ENCODE results near the gene CPSF4L. TPM values are rescaled to one million over a fixed set of nuclear protein-coding genes. Genes with fewer than 3 reads are reported as not detected.

The CPSF4L gene
- polyA plus RNA-seq, 1 of the 3 experiments (the other 2 are of a cell fraction): 0.10 TPM

DNA sequence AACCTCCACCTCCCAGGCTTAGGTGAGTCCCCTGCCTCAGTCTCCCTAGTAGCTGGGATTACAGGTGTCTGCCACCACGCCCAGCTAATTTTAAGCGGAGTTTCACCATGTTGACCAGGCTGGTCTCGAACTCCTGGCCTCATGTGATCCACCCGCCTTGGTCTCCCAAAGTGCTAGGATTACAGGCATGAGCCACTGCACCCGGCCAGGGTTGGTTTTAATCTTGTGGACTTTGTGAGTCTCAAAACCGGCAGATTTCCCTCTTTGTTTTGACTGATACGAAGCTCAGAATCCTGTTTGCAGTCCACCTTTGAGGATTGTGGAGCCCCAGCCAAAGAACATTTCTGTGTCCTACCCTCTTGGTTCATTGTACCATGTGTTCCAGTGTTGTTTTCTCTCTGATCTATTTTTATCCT lies 16.4 kb upstream of the CPSF4L start:
- peaks cover 3 to 5% of the 10 kb centered on the region in 2 experiments for H3K36me3 ChIP-seq (replicated peaks in 1 of 2; ENCODE audit: control insufficient read depth in 1 of 2, insufficient read depth in 2 of 2, low read length in 1 of 2)
- peaks cover 9 to 20% of the 10 kb centered on the region in 2 experiments; a peak in 3 of 4 replicates for H3K4me1 ChIP-seq (ENCODE audit: control insufficient read depth in 1 of 2, insufficient read depth in 2 of 2, low read depth in 1 of 2, low read length in 1 of 2)
- no peaks in the 10 kb centered on the region; the same call in 1 of the 2 replicates for H3K79me2 ChIP-seq (ENCODE audit: insufficient read depth)
- no peaks in the 10 kb centered on the region for H3K27me3 ChIP-seq (ENCODE audit: insufficient read depth)
- TF ChIP-seq TEAD4 (IDR thresholded peaks at IDR 0.05; ENCODE audit: borderline replicate concordance, insufficient read depth) (no peak), CHD2 (IDR thresholded peaks at IDR 0.05; ENCODE audit: low read length, partially characterized antibody) (no peak), GATA2 (CRISPR knock-in tag; IDR thresholded peaks at IDR 0.05) (no peak), MXI1 (IDR thresholded peaks at IDR 0.05; ENCODE audit: low read depth, low read length) (no peak), SMC3 (IDR thresholded peaks at IDR 0.05; ENCODE audit: low read depth, low read length) (no peak), RAD21 (IDR thresholded peaks at IDR 0.05; ENCODE audit: low read length) (no peak), JUND (IDR thresholded peaks at IDR 0.05) (no peak), NFIC (IDR thresholded peaks at IDR 0.05; ENCODE audit: borderline replicate concordance) (no peak), RCOR1 (IDR thresholded peaks at IDR 0.05; ENCODE audit: low read length) (no peak), SIN3A (IDR thresholded peaks at IDR 0.05; ENCODE audit: borderline replicate concordance, low read depth, low read length) (no peak), TCF12 (IDR thresholded peaks at IDR 0.05) (no peak), MEF2A (IDR thresholded peaks at IDR 0.05; ENCODE audit: borderline replicate concordance, low read depth) (no peak)
- TF ChIP-seq, protein P1, sequence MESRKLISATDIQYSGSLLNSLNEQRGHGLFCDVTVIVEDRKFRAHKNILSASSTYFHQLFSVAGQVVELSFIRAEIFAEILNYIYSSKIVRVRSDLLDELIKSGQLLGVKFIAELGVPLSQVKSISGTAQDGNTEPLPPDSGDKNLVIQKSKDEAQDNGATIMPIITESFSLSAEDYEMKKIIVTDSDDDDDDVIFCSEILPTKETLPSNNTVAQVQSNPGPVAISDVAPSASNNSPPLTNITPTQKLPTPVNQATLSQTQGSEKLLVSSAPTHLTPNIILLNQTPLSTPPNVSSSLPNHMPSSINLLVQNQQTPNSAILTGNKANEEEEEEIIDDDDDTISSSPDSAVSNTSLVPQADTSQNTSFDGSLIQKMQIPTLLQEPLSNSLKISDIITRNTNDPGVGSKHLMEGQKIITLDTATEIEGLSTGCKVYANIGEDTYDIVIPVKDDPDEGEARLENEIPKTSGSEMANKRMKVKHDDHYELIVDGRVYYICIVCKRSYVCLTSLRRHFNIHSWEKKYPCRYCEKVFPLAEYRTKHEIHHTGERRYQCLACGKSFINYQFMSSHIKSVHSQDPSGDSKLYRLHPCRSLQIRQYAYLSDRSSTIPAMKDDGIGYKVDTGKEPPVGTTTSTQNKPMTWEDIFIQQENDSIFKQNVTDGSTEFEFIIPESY (IDR thresholded peaks at IDR 0.05; ENCODE audit: borderline replicate concordance, low read depth): no peak
- TF ChIP-seq, protein P2, sequence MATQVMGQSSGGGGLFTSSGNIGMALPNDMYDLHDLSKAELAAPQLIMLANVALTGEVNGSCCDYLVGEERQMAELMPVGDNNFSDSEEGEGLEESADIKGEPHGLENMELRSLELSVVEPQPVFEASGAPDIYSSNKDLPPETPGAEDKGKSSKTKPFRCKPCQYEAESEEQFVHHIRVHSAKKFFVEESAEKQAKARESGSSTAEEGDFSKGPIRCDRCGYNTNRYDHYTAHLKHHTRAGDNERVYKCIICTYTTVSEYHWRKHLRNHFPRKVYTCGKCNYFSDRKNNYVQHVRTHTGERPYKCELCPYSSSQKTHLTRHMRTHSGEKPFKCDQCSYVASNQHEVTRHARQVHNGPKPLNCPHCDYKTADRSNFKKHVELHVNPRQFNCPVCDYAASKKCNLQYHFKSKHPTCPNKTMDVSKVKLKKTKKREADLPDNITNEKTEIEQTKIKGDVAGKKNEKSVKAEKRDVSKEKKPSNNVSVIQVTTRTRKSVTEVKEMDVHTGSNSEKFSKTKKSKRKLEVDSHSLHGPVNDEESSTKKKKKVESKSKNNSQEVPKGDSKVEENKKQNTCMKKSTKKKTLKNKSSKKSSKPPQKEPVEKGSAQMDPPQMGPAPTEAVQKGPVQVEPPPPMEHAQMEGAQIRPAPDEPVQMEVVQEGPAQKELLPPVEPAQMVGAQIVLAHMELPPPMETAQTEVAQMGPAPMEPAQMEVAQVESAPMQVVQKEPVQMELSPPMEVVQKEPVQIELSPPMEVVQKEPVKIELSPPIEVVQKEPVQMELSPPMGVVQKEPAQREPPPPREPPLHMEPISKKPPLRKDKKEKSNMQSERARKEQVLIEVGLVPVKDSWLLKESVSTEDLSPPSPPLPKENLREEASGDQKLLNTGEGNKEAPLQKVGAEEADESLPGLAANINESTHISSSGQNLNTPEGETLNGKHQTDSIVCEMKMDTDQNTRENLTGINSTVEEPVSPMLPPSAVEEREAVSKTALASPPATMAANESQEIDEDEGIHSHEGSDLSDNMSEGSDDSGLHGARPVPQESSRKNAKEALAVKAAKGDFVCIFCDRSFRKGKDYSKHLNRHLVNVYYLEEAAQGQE (IDR thresholded peaks at IDR 0.05; ENCODE audit: low read depth, low read length): no peak
- no peak for DNase-seq
- H2AFZ ChIP-seq (ENCODE audit: low read depth): no peak overlapping the region
- WGBS (ENCODE audit: low lambda C conversion rate): 66% methylated on average over 7 of the region's 7 CpGs
- CTCF ChIA-PET: interaction anchor here (0.8 to 4.8 kb wide), 8 partner anchors 9 to 151 kb away, joined by 3 to 30 read pairs (median 4); no protein-coding TSS in a partner anchor
- H3K9me3 ChIP-seq: no peaks in the 10 kb centered on the region
- H3K9ac ChIP-seq: no peak overlapping the region
- POLR2A ChIA-PET: interaction anchor here (0.6 to 0.9 kb wide), 3 partner anchors 16 to 28 kb away, joined by 3 to 4 read pairs (median 3); partner anchors contain the start of gene CPSF4L
- no peak overlapping the region for H3K4me3 ChIP-seq (ENCODE audit: low read depth in 2 of 2, low read length in 1 of 2)
- no peak overlapping the region; a peak in 1 of 4 replicates for H3K27ac ChIP-seq (ENCODE audit: low read depth in 2 of 2, low read length in 1 of 2)
- H4K20me1 ChIP-seq (ENCODE audit: insufficient read depth): no peaks in the 10 kb centered on the region
- H3K4me2 ChIP-seq: peak overlapping the region; percentile 11; the same call in 1 of the 2 replicates
- no peaks in the 10 kb centered on the region for H3F3A ChIP-seq (replicated peaks; ENCODE audit: insufficient read depth)
- no peaks in the 10 kb centered on the region for H3K9me2 ChIP-seq
